HepG2 (cell line): ENCODE measurements around the gene CCT8. TPM values are rescaled to one million over a fixed set of nuclear protein-coding genes. Genes with fewer than 3 reads are reported as not detected.

Source experiments
- ATAC-seq: fragments of 200-7000 bp; cut with Tn5 transposase; 3 replicates; pipeline ENCODE4 v1.9.1; 2020; ENCODE audit warnings: mild to moderate bottlenecking, moderate library complexity
- BruUV-seq: library from RNA; stranded (reverse); fragments of 400-500 nt; replicated peaks from 2 replicates; lab custom pipeline; 2021; lab: Mats Ljungman, UMichigan
- CTCF ChIA-PET: fragments of 300-600 bp; formaldehyde crosslinking; extraction: SDS; loops from one replicate; lab custom pipeline; 2021; ENCODE audit warnings: low total read pairs, inconsistent platforms, low intra/inter-chr PET ratio; lab: Yijun Ruan, JAX
- POLR2A ChIA-PET: fragments of 350-600 bp; sonication (Branson Sonifier 250); formaldehyde crosslinking; loops from one replicate; lab custom pipeline; 2020; ENCODE audit warnings: antibody characterized with exemption, inconsistent platforms; lab: Yijun Ruan, JAX
- DNase-seq: peaks from one replicate; pipeline ENCODE4 v3.0.0-alpha.2; 2015; ENCODE audit warnings: low spot score
- FAIRE-seq: peaks from 3 replicates; lab custom pipeline; 2011; peaks lifted over from hg19 to GRCh38; lab: Jason Lieb, UNC
- H2AFZ ChIP-seq: one replicate; pipeline ENCODE4 v1.6.1; 2011; ENCODE audit warnings: low read length, inconsistent platforms
- H3K27ac ChIP-seq: fragments of 300-600 bp; 3 replicates; pipeline ENCODE4 v1.8.0; 2011; ENCODE audit warnings: mixed run types, mild to moderate bottlenecking, mixed read lengths, low read length, inconsistent platforms; ENCODE audit not compliant: insufficient read depth; ENCODE audit errors: extremely low read length
- H3K27me3 ChIP-seq, 2 experiments: fragments of 200-600 bp in 1 of 2; 2 replicates in 1 of 2; 3 replicates in 1 of 2; pipeline versions ENCODE4 v1.6.0 to v1.8.0; 2011; ENCODE audit warnings: low read length in 2 of 2, mild to moderate bottlenecking in 2 of 2, moderate library complexity in 2 of 2, inconsistent platforms in 1 of 2; ENCODE audit not compliant: insufficient read depth in 2 of 2, control insufficient read depth in 1 of 2
- H3K36me3 ChIP-seq, 2 experiments: fragments of 200-600 bp in 1 of 2; replicated peaks in 1 of 2; 2 replicates in 1 of 2; 3 replicates in 1 of 2; pipeline versions ENCODE4 v1.5.1 to v1.8.0; 2011; ENCODE audit warnings: low read length in 2 of 2, inconsistent platforms in 1 of 2; ENCODE audit not compliant: insufficient read depth in 2 of 2, control insufficient read depth in 1 of 2
- H3K4me1 ChIP-seq: 2 replicates; pipeline ENCODE4 v1.5.1; 2012; ENCODE audit warnings: low read length, inconsistent platforms; ENCODE audit not compliant: insufficient read depth
- H3K4me2 ChIP-seq: 2 replicates; pipeline ENCODE4 v1.6.0; 2011; ENCODE audit warnings: low read depth, low read length, inconsistent platforms
- H3K4me3 ChIP-seq, 3 experiments: fragments of 200-600 bp in 1 of 3; sonication (generic), shearing (Covaris generic) in 1 of 3; replicated peaks in 1 of 3; 2 replicates each; pipeline ENCODE4 v1.5.1; 2011 to 2016; ENCODE audit warnings: low read length in 3 of 3, inconsistent platforms in 2 of 3, low read depth in 2 of 3, mild to moderate bottlenecking in 2 of 3, control low read depth in 1 of 3, mixed read lengths in 1 of 3; ENCODE audit not compliant: insufficient read depth in 1 of 3
- H3K79me2 ChIP-seq: one replicate; pipeline ENCODE4 v1.6.1; 2011; ENCODE audit warnings: low read length, inconsistent platforms; ENCODE audit not compliant: insufficient read depth
- H3K9ac ChIP-seq: 2 replicates; pipeline ENCODE4 v1.6.0; 2011; ENCODE audit warnings: mild to moderate bottlenecking, low read depth, low read length, inconsistent platforms; ENCODE audit not compliant: insufficient read depth
- H3K9me3 ChIP-seq: 2 replicates; pipeline ENCODE4 v1.5.1; 2012; ENCODE audit warnings: mild to moderate bottlenecking, low read length
- H4K20me1 ChIP-seq: 2 replicates; pipeline ENCODE4 v1.6.0; 2011; ENCODE audit warnings: inconsistent platforms, mild to moderate bottlenecking, low read length, moderate library complexity; ENCODE audit not compliant: insufficient read depth
- BORCS8-MEF2B ChIP-seq: sonication (generic); formaldehyde crosslinking; IDR thresholded peaks from 2 replicates; pipeline ENCODE4 v1.8.0; 2022; ENCODE audit warnings: mild to moderate bottlenecking, missing genetic modification reagents
- FLYWCH1 ChIP-seq: sonication (generic); formaldehyde crosslinking; IDR thresholded peaks from 2 replicates; pipeline ENCODE4 v1.8.1; 2023; ENCODE audit warnings: mild to moderate bottlenecking, missing genetic modification reagents
- HNF4A ChIP-seq: sonication (generic); formaldehyde crosslinking; IDR thresholded peaks from 2 replicates; pipeline ENCODE4 v1.4.0; 2020; ENCODE audit warnings: missing genetic modification reagents
- MAFF ChIP-seq: IDR thresholded peaks from 2 replicates; pipeline ENCODE4 v1.6.1; 2011; ENCODE audit warnings: low read depth, low read length, improper control_type of control experiment
- MAFK ChIP-seq, 2 experiments: IDR thresholded peaks in 1 of 2; conservative IDR thresholded peaks in 1 of 2; 2 replicates each; pipeline ENCODE4 v1.6.1; 2011; ENCODE audit warnings: improper control_type of control experiment in 2 of 2, low read length in 2 of 2
- SP5 ChIP-seq: IDR thresholded peaks from 2 replicates; pipeline ENCODE4 v1.6.1; 2016; ENCODE audit warnings: low read depth, borderline replicate concordance
- ZNF280D ChIP-seq: sonication (generic); formaldehyde crosslinking; IDR thresholded peaks from 2 replicates; pipeline ENCODE4 v1.5.1; 2020; ENCODE audit warnings: mild to moderate bottlenecking, missing genetic modification reagents
- ZNF430 ChIP-seq: sonication (generic); formaldehyde crosslinking; IDR thresholded peaks from 2 replicates; pipeline ENCODE4 v1.9.0; 2021; ENCODE audit warnings: mild to moderate bottlenecking, missing genetic modification reagents
- ZNF772 ChIP-seq: sonication (generic); formaldehyde crosslinking; IDR thresholded peaks from 2 replicates; pipeline ENCODE4 v1.5.0; 2020; ENCODE audit warnings: mild to moderate bottlenecking, missing genetic modification reagents
- ZNF781 ChIP-seq: sonication (generic); formaldehyde crosslinking; IDR thresholded peaks from 2 replicates; pipeline ENCODE4 v1.5.1; 2020; ENCODE audit warnings: borderline replicate concordance, mild to moderate bottlenecking, missing genetic modification reagents; ENCODE audit errors: not compliant biosample characterization
- WGBS: methylation state at CpG from one replicate; pipeline ENCODE4 v1.1.6; 2017; ENCODE audit warnings: low lambda C conversion rate; 5-methylcytosine and 5-hydroxymethylcytosine counted together
- in situ Hi-C: cut with HindIII; loops from 2 replicates; pipeline ENCODE4 v1.10.0; 2017; ENCODE audit warnings: low pct_unique_long_range_greater_than_20kb; ENCODE audit not compliant: extremely low pct_ligation_motif_present
- intact Hi-C: fragments of 100-400 bp; cut with micrococcal nuclease; formaldehyde crosslinking; loops from one replicate; pipeline ENCODE4 v1.10.0; 2022; ENCODE audit not compliant: unreplicated experiment
- polyA plus RNA-seq, 8 experiments: library from polyadenylated mRNA; depleted of rRNA in 3 of 8; stranded (reverse) in 7 of 8; unstranded in 1 of 8; fragments of >200 nt; fragmentation: Illumina TruSeq in 4 of 8; extraction: Trizol in 4 of 8; gene quantifications; 2 replicates each; pipeline versions ENCODE4 v1.2.1 to v1.2.3, GENCODE V29; 2011 to 2016; ENCODE audit warnings: low read depth in 4 of 8, missing spikeins in 1 of 8, mixed read lengths in 1 of 8; ENCODE audit not compliant: insufficient read depth in 1 of 8
- total RNA-seq, 5 experiments: library from RNA; depleted of rRNA; stranded (reverse); fragments of >200 nt; fragmentation: Illumina TruSeq; extraction: Trizol; gene quantifications; 2 replicates each; pipeline ENCODE4 v1.2.3, GENCODE V29; 2016; ENCODE audit warnings: low read depth in 1 of 5

CCT8 gene
- total and polyA plus RNA-seq, 2 of the 13 experiments (the other 11 are each of a cell fraction or from before 2014, with no cell fraction given) = 127 to 325 TPM

- Histone ChIP-seq H3K79me2 (no peaks in the 10 kb centered on the region), H2AFZ (no peak overlapping the region), H4K20me1 (no peaks in the 10 kb centered on the region), H3K4me3 (no peak overlapping the region), H3K4me2 (no peak overlapping the region), H3K9me3 (no peaks in the 10 kb centered on the region), H3K36me3 (no peaks in the 10 kb centered on the region), H3K4me1 (no peaks in the 10 kb centered on the region), H3K9ac (no peak overlapping the region), H3K27me3 (no peaks in the 10 kb centered on the region), H3K27ac (no peak overlapping the region)
- CTCF ChIA-PET = no interaction called here
- in situ Hi-C loops = no loop called here
- DNase-seq (no peak), FAIRE-seq (no peak), ATAC-seq (no peak)
- intact Hi-C loops = no loop called here
- TF ChIP-seq MAFF (peak; percentile 35; the same call in 1 of the 2 replicates), MAFK (conservative IDR thresholded peaks at IDR 0.05 in 1 of 2, IDR thresholded peaks at IDR 0.05 in 1 of 2; ENCODE audit: low read length in 2 of 2) (peak in 1 of 2 experiments; percentile 35; a peak in 2 of 4 replicates), SP5 (no peak)
- 34% methylated on average over 8 of the region's 8 CpGs for WGBS
- POLR2A ChIA-PET = no interaction called here
- no TSS peak for BruUV-seq
Measured at GRCh38 chr21:29115899-29116298, 42.5 kb upstream of the CCT8 start.

- no peak overlapping the region for H3K4me2 ChIP-seq
- no peak overlapping the region for H3K9ac ChIP-seq
- H3K4me3 ChIP-seq = no peak overlapping the region
- H2AFZ ChIP-seq = no peak overlapping the region
- POLR2A ChIA-PET = no interaction called here
- no peak overlapping the region for H3K27ac ChIP-seq
- H3K9me3 ChIP-seq = no peaks in the 10 kb centered on the region
- intact Hi-C loops (no loop called here), in situ Hi-C loops (no loop called here)
- H3K4me1 ChIP-seq = no peaks in the 10 kb centered on the region
- DNase-seq = no peak
- CTCF ChIA-PET = no interaction called here
- H4K20me1 ChIP-seq = no peaks in the 10 kb centered on the region
- WGBS = 27% methylated on average over 5 of the region's 5 CpGs
- H3K36me3 ChIP-seq = no peaks in the 10 kb centered on the region
- H3K27me3 ChIP-seq = no peaks in the 10 kb centered on the region
- no TSS peak for BruUV-seq
- FAIRE-seq = no peak
- no peaks in the 10 kb centered on the region for H3K79me2 ChIP-seq
- peak; percentile 45; the same call in 2 of the 3 replicates for ATAC-seq
- TF ChIP-seq FLYWCH1 (CRISPR knock-in tag) (no peak), BORCS8-MEF2B (CRISPR knock-in tag) (no peak), ZNF781 (CRISPR knock-in tag) (no peak), ZNF430 (no peak), ZNF280D (CRISPR knock-in tag) (no peak), ZNF772 (no peak), HNF4A (CRISPR knock-in tag) (no peak)
Measured at GRCh38 chr21:29114765-29115500, 41.5 kb upstream of the CCT8 start.
